A673 (cell line): ENCODE results near the gene VAV3. TPM values are rescaled to one million over a fixed set of nuclear protein-coding genes. Genes with fewer than 3 reads are reported as not detected.

Experiments used
- BruUV-seq: library from RNA; stranded (reverse); fragments of 400-500 nt; replicated peaks from 2 replicates; lab custom pipeline; 2021; lab: Mats Ljungman, UMichigan
- CTCF ChIA-PET: fragments of 300-600 bp; sonication (Branson Sonifier 250); formaldehyde crosslinking; loops from one replicate; lab custom pipeline; 2022; ENCODE audit warnings: antibody characterized with exemption; lab: Charles Lee
- POLR2A ChIA-PET: fragments of 300-600 bp; sonication (Branson Sonifier 250); formaldehyde crosslinking; loops from one replicate; lab custom pipeline; 2022; ENCODE audit warnings: antibody characterized with exemption; ENCODE audit not compliant: low non-redundant PET; lab: Charles Lee
- DNase-seq: peaks from one replicate; pipeline ENCODE4 v3.0.0-alpha.2; 2015; ENCODE audit warnings: low spot score
- H3K27ac ChIP-seq: fragments of 200-600 bp; sonication (generic); 2 replicates; pipeline ENCODE4 v1.5.1; 2016; ENCODE audit warnings: mixed run types, low read depth, mild to moderate bottlenecking, mixed read lengths, antibody characterized with exemption, low read length; ENCODE audit not compliant: poor library complexity, severe bottlenecking
- H3K27me3 ChIP-seq: fragments of 200-600 bp; sonication (generic); replicated peaks from 2 replicates; pipeline ENCODE4 v1.6.1; 2017; ENCODE audit warnings: mixed run types, low read depth, mild to moderate bottlenecking, mixed read lengths, antibody characterized with exemption, low read length; ENCODE audit not compliant: insufficient read depth, poor library complexity
- H3K36me3 ChIP-seq: fragments of 200-600 bp; sonication (generic); 2 replicates; pipeline ENCODE4 v1.6.1; 2016; ENCODE audit warnings: mixed run types, mild to moderate bottlenecking, mixed read lengths, antibody characterized with exemption, low read length; ENCODE audit not compliant: insufficient read depth, poor library complexity, severe bottlenecking
- H3K4me1 ChIP-seq: fragments of 200-600 bp; sonication (generic); 2 replicates; pipeline ENCODE4 v1.6.1; 2017; ENCODE audit warnings: mixed run types, mild to moderate bottlenecking, mixed read lengths, antibody characterized with exemption, low read length; ENCODE audit not compliant: insufficient read depth, poor library complexity, severe bottlenecking
- H3K4me3 ChIP-seq: fragments of 200-600 bp; sonication (generic); 2 replicates; pipeline ENCODE4 v1.5.1; 2016; ENCODE audit warnings: low read depth, mixed run types, mild to moderate bottlenecking, mixed read lengths, low read length; ENCODE audit not compliant: poor library complexity, severe bottlenecking
- H3K9me3 ChIP-seq: fragments of 200-600 bp; sonication (generic); 2 replicates; pipeline ENCODE4 v1.6.1; 2016; ENCODE audit warnings: mixed run types, low read depth, mild to moderate bottlenecking, mixed read lengths, antibody characterized with exemption, low read length; ENCODE audit not compliant: poor library complexity, severe bottlenecking
- EZH2 ChIP-seq: fragments of 200-600 bp; sonication (generic); IDR thresholded peaks from 2 replicates; pipeline ENCODE4 v1.6.1; 2017; ENCODE audit warnings: borderline replicate concordance, low read depth, mild to moderate bottlenecking, mixed read lengths, antibody characterized with exemption, low read length; ENCODE audit not compliant: poor library complexity, severe bottlenecking
- intact Hi-C: fragments of 100-400 bp; cut with micrococcal nuclease; formaldehyde crosslinking; loops from one replicate; pipeline ENCODE4 v1.10.0; 2022; ENCODE audit not compliant: unreplicated experiment
- total RNA-seq: library from RNA; stranded (reverse); gene quantifications from 2 replicates; pipeline ENCODE4 v1.2.3, GENCODE V29; 2021
- TF ChIP-seq, protein P1 (sequence below): fragments of 300-800, 200-600 bp; sonication (generic); conservative IDR thresholded peaks from 2 replicates; pipeline ENCODE4 v1.5.1; 2017; ENCODE audit warnings: low read depth, mild to moderate bottlenecking, antibody characterized with exemption, low read length, moderate library complexity, mixed read lengths

VAV3 gene
- total RNA-seq, 1 experiment from 2014 or later, result 0.30 TPM

DNA sequence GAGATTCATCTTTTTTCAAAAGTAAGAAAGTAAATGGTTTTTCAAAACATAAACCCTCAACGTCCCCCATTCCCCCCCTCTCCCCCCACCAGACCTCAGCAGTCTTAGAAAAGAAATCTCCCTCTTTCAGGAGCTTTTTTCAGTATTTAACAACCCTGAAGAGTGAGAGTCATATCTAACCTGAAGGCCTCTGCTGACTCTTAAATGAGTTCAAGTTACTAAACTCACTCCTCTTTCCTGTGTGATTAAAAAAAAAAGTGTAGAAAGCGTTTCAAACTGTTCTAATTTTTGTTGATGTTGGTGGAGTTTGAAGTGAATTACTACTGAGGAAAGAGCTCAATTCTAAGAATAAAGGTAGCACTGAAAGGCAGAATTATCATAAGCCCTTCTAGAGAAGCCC is 93.7 kb downstream of the VAV3 start:
- TF ChIP-seq EZH2, result no peak
- TF ChIP-seq, protein P1, sequence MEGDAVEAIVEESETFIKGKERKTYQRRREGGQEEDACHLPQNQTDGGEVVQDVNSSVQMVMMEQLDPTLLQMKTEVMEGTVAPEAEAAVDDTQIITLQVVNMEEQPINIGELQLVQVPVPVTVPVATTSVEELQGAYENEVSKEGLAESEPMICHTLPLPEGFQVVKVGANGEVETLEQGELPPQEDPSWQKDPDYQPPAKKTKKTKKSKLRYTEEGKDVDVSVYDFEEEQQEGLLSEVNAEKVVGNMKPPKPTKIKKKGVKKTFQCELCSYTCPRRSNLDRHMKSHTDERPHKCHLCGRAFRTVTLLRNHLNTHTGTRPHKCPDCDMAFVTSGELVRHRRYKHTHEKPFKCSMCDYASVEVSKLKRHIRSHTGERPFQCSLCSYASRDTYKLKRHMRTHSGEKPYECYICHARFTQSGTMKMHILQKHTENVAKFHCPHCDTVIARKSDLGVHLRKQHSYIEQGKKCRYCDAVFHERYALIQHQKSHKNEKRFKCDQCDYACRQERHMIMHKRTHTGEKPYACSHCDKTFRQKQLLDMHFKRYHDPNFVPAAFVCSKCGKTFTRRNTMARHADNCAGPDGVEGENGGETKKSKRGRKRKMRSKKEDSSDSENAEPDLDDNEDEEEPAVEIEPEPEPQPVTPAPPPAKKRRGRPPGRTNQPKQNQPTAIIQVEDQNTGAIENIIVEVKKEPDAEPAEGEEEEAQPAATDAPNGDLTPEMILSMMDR, result no peak
- peaks cover 19% of the 10 kb centered on the region for H3K27me3 ChIP-seq
- no peaks in the 10 kb centered on the region for H3K4me1 ChIP-seq
- DNase-seq, result no peak
- intact Hi-C loops, result no loop called here
- H3K9me3 ChIP-seq, result no peaks in the 10 kb centered on the region
- BruUV-seq, result no TSS peak
- ChIA-PET CTCF (no interaction called here), POLR2A (no interaction called here)
- no peak overlapping the region for H3K4me3 ChIP-seq
- H3K36me3 ChIP-seq, result no peaks in the 10 kb centered on the region
- H3K27ac ChIP-seq, result no peak overlapping the region

DNA sequence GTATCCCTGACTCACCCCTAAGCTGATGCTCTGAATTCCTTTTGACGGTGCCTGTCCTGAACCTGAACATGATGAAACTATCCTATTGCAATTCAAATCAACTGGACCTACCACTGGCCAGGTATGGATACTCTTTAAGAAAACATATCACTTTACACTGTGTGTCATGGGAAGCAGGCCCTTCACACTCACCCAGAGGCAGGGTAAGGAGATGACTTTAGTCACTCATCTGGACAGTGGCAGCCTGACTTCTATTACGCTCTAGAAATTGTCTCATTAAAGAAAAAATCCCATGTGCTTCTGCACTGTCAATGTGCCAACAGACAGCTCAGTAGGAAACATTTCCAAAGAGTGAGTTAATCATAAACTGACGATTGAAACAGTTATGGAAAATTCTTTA is 94.3 kb downstream of the VAV3 start:
- no peak for DNase-seq
- POLR2A ChIA-PET, result no interaction called here
- CTCF ChIA-PET, result no interaction called here
- Histone ChIP-seq H3K36me3 (no peaks in the 10 kb centered on the region), H3K4me1 (no peaks in the 10 kb centered on the region), H3K9me3 (no peaks in the 10 kb centered on the region), H3K27me3 (peaks cover 19% of the 10 kb centered on the region), H3K4me3 (no peak overlapping the region), H3K27ac (no peak overlapping the region)
- no TSS peak for BruUV-seq
- TF ChIP-seq, protein P1, result no peak
- TF ChIP-seq EZH2, result no peak
- intact Hi-C loops, result no loop called here

DNA sequence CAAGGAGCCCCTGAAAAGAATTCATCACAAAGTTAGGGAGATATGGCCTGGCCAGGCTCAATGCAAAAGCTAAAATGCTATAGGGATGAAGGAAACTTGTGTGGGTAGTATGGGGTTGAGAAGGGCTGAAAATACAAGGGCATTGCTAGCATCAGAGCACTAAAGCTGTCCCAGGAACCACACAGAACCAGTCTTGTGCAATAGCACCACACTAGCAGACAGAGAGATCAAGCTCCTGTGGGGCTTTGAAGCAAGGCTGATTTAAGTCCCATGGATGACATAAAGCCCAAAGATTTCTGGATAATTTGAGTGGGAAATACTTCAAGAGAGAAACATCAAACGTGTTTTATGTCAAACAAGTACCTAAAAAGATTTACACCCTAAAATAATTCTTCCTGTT is 97.1 kb downstream of the VAV3 start:
- H3K4me1 ChIP-seq, result no peaks in the 10 kb centered on the region
- DNase-seq, result no peak
- POLR2A ChIA-PET, result no interaction called here
- H3K36me3 ChIP-seq, result no peaks in the 10 kb centered on the region
- H3K27me3 ChIP-seq, result peaks cover 17% of the 10 kb centered on the region
- H3K9me3 ChIP-seq, result no peaks in the 10 kb centered on the region
- intact Hi-C loops, result no loop called here
- no peak for TF ChIP-seq EZH2
- H3K27ac ChIP-seq, result no peak overlapping the region
- CTCF ChIA-PET, result no interaction called here
- no TSS peak for BruUV-seq
- H3K4me3 ChIP-seq, result no peak overlapping the region

DNA sequence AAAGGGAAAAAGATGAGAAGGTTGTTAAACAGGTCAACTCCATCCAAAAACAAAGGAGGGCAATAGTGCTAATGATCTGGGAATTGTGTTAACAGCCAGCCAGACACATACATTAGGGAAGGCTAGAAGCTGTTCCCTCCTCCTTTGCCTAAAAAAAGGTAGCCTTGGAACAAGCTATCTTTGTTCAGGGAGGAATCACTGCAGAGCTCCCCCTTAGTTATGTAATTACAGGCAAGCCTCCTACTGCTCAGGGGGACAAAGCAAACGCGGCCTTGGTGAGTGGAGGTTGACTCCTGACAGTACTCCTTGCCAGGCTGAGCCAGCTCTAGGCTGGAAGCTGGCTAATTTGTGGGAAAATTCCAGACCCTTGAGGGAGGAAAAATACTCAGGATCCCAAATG is 97.6 kb downstream of the VAV3 start:
- no TSS peak for BruUV-seq
- ChIA-PET POLR2A (no interaction called here), CTCF (no interaction called here)
- Histone ChIP-seq H3K27ac (no peak overlapping the region), H3K9me3 (no peaks in the 10 kb centered on the region), H3K4me3 (no peak overlapping the region), H3K4me1 (no peaks in the 10 kb centered on the region), H3K27me3 (peaks cover 12% of the 10 kb centered on the region), H3K36me3 (no peaks in the 10 kb centered on the region)
- intact Hi-C loops, result no loop called here
- DNase-seq, result no peak
- TF ChIP-seq, protein P1, result no peak
- TF ChIP-seq EZH2, result no peak
